ENCODE measurements around the gene RBFOX2.

DNA sequence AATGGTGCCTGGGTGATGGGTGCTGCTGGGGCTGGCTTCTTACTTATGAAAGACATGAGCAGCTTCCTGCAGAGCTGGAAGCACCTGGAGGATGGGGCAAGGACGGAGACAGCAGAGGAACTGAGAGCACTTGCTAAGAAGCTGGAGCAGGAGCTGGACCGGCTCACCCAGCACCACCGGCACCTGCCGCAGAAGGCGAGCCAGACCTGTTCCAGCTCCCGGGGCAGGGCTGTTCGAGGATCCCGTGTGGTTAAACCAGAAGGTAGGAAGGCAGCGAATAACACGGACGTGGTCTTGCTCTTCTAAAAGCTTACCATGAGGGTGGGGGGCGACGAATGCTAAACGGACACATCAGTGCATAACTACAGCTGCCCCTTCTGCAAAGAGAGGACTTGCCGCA lies 301.7 kb downstream of the RBFOX2 start:
- TF ChIP-seq, protein P1, sequence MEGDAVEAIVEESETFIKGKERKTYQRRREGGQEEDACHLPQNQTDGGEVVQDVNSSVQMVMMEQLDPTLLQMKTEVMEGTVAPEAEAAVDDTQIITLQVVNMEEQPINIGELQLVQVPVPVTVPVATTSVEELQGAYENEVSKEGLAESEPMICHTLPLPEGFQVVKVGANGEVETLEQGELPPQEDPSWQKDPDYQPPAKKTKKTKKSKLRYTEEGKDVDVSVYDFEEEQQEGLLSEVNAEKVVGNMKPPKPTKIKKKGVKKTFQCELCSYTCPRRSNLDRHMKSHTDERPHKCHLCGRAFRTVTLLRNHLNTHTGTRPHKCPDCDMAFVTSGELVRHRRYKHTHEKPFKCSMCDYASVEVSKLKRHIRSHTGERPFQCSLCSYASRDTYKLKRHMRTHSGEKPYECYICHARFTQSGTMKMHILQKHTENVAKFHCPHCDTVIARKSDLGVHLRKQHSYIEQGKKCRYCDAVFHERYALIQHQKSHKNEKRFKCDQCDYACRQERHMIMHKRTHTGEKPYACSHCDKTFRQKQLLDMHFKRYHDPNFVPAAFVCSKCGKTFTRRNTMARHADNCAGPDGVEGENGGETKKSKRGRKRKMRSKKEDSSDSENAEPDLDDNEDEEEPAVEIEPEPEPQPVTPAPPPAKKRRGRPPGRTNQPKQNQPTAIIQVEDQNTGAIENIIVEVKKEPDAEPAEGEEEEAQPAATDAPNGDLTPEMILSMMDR (conservative IDR thresholded peaks at IDR 0.05 in 1 of 2, IDR thresholded peaks at IDR 0.05 in 1 of 2; ENCODE audit: extremely low read depth in 1 of 2, insufficient read depth in 1 of 2, low read depth in 1 of 2, low read length in 2 of 2): no peak
- no peak for TF ChIP-seq EZH2 (IDR thresholded peaks at IDR 0.05; ENCODE audit: borderline replicate concordance, low read length)
